ENCODE data around the gene STBD1.
A peak's percentile ranks its signal among the peaks of the same experiment; 100 is the strongest.

STBD1 gene

DNA sequence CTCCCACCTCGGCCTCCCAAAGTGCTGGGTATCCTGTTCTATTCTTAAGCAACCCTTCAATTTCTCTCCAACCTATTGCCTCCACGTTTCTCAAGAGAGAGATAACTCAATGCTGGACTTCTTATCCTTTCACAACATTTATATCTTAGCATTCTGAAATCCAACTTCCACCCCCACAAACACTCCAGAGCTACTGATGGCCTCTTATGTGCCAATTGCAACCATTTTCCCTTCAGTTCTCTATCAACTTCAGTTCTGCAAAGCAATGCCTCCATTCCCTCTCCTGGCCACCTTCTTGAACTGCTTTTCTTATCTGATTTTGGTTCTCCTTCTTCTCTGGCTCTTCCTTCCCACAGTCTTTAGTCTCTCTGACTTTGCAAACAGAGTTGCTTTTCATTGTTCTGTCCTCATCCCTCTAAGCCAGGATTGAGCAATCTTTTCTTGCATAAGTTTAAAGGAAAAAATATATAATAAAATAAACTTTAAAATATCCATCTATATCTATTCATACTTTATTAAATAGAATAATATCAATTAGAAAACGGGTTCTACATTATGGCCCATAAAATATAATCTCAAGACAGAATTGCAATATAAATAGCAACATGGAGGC is 3.6 kb upstream of the STBD1 start:
- no peak overlapping the region for H3K4me3 ChIP-seq (ENCODE audit: low read depth in 1 of 5, low read length in 5 of 5)
- H3K9me3 ChIP-seq (ENCODE audit: control insufficient read depth in 5 of 5, low read length in 5 of 5), result peaks cover 0 to 5% (median 2%) of the 10 kb centered on the region in 5 donors
- no peaks in the 10 kb centered on the region for H3K36me3 ChIP-seq (ENCODE audit: control insufficient read depth in 5 of 5, insufficient read depth in 5 of 5, low read length in 5 of 5)
- no peak overlapping the region for H3K27ac ChIP-seq (ENCODE audit: low read depth, low read length)
- no peak overlapping the region for H3K9ac ChIP-seq (ENCODE audit: low read length in 5 of 5)
- peaks cover 0 to 44% (median 36%) of the 10 kb centered on the region in 5 donors for H3K4me1 ChIP-seq (ENCODE audit: control insufficient read depth in 5 of 5, insufficient read depth in 5 of 5, low read length in 5 of 5)
- no peaks in the 10 kb centered on the region for H3K27me3 ChIP-seq (ENCODE audit: control insufficient read depth in 5 of 5, insufficient read depth in 4 of 5, low read length in 5 of 5)

DNA sequence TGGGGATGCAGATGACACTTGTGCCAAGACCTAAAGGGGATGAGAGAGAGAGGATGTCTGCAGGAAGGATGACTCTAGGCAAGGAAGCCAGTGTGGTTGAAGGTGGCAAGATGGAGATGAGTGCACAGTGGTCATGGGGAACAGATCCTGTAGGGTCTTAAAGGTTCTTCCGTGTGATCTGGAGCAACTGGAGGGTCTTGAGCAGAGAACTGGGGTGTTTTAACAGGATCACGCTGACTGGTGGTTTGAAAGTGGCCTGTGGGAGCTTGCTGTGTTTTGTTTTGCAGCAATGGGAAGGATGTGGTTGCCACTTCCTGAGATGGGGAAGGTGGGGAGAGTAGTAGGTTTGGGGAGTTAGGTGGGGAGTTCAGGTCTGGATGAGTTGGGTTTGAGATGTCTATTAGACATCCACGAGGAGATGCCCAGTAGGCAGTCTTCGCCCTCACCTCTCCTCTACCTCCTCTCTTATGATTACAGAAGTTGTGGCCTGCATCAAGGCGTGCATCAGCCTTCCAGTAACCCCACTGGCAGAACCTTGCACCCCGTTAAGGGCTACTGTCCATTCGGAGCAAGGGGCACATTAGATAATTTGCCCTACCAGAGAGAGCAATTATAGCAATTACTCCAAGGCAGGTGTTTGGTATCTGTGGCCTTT is 1.4 kb upstream of the STBD1 start:
- H3K36me3 ChIP-seq (ENCODE audit: control insufficient read depth in 5 of 5, insufficient read depth in 5 of 5, low read length in 5 of 5), result peaks cover 3 to 10% (median 6%) of the 10 kb centered on the region in 5 donors
- H3K4me1 ChIP-seq (ENCODE audit: control insufficient read depth in 5 of 5, insufficient read depth in 5 of 5, low read length in 5 of 5), result peaks cover 2 to 66% (median 51%) of the 10 kb centered on the region in 5 donors
- H3K27ac ChIP-seq (ENCODE audit: low read depth, low read length), result peak overlapping the region; percentile 90
- no peaks in the 10 kb centered on the region for H3K27me3 ChIP-seq (ENCODE audit: control insufficient read depth in 5 of 5, insufficient read depth in 4 of 5, low read length in 5 of 5)
- H3K9me3 ChIP-seq (ENCODE audit: control insufficient read depth in 5 of 5, low read length in 5 of 5), result no peaks in the 10 kb centered on the region
- H3K4me3 ChIP-seq (ENCODE audit: low read depth in 1 of 5, low read length in 5 of 5), result peak overlapping the region; percentile 79 to 93 (median 84)
- H3K9ac ChIP-seq (ENCODE audit: low read length in 5 of 5), result peak overlapping the region in 1 of 5 donors; percentile 89

DNA sequence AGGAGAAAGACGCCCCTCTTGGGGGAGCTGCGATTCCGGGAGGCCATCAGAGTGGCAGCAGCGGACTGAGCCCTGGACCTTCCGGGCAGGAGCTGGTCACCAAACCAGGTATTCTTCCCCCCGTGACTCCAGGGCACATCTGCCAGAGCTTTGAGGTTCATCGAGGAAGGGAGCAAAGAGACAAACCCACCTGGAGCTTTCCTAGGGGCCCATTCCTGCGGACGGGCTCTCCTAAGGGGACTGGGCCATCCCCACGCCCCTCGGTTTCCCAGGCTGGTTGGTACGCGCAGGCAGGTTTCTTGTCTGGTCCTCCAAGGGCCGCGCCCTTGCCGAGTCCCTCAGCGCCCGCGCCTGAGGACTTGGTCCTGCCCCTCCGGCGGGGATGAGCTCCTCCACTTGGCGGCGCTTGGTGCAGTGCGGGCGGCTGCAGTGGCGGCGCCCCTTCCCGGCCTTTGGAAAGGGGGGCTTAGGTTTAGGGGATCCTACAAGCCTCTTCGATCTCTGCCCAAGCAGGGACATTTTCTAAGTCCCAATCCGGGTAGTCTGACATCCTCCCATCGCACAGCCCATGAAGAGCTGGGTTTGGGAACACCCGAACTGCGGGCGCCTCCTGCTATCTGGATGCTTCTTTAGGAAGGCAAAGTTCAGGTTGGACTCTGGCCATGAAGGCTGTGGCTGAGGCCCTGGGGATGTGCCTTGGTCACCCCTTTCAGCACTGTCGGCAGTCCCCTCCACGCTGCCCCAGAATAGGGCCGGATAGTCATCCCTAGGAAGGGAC is 538 bp downstream of the STBD1 start:
- H3K36me3 ChIP-seq (ENCODE audit: control insufficient read depth in 5 of 5, insufficient read depth in 5 of 5, low read length in 5 of 5), result peaks cover 4 to 16% (median 10%) of the 10 kb centered on the region in 5 donors
- peak overlapping the region; percentile 83 to 91 (median 87) for H3K9ac ChIP-seq (ENCODE audit: low read length in 5 of 5)
- no peaks in the 10 kb centered on the region for H3K27me3 ChIP-seq (ENCODE audit: control insufficient read depth in 5 of 5, insufficient read depth in 4 of 5, low read length in 5 of 5)
- peak overlapping the region; percentile 79 to 93 (median 90) for H3K4me3 ChIP-seq (ENCODE audit: low read depth in 1 of 5, low read length in 5 of 5)
- H3K4me1 ChIP-seq (ENCODE audit: control insufficient read depth in 5 of 5, insufficient read depth in 5 of 5, low read length in 5 of 5), result peaks cover 2 to 82% (median 49%) of the 10 kb centered on the region in 5 donors
- peak overlapping the region; percentile 90 for H3K27ac ChIP-seq (ENCODE audit: low read depth, low read length)
- H3K9me3 ChIP-seq (ENCODE audit: control insufficient read depth in 5 of 5, low read length in 5 of 5), result no peaks in the 10 kb centered on the region

DNA sequence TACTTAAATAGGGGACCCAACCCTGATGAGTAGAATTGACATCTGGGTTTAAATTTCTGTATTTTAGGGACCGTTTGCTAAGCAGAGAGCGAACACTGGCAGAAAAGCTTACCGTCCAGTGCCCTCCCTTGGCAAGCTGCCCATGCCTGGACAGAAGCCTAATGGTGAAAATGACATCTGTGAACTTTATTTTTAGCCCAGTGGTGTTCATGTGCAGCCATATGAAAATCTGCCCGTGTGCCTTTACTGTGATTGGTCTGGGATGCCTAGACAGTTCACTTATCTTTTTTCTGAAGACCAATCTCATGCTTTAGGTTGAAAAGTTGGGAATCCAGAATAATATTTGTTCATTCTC is 1.1 kb downstream of the STBD1 start:
- no peaks in the 10 kb centered on the region for H3K27me3 ChIP-seq (ENCODE audit: control insufficient read depth in 5 of 5, insufficient read depth in 4 of 5, low read length in 5 of 5)
- H3K9me3 ChIP-seq (ENCODE audit: control insufficient read depth in 5 of 5, low read length in 5 of 5), result no peaks in the 10 kb centered on the region
- peaks cover 2 to 79% (median 49%) of the 10 kb centered on the region in 5 donors for H3K4me1 ChIP-seq (ENCODE audit: control insufficient read depth in 5 of 5, insufficient read depth in 5 of 5, low read length in 5 of 5)
- H3K27ac ChIP-seq (ENCODE audit: low read depth, low read length), result peak overlapping the region; percentile 90
- peak overlapping the region in 4 of 5 donors; percentile 19 to 89 (median 73) for H3K9ac ChIP-seq (ENCODE audit: low read length in 5 of 5)
- peaks cover 4 to 16% (median 10%) of the 10 kb centered on the region in 5 donors for H3K36me3 ChIP-seq (ENCODE audit: control insufficient read depth in 5 of 5, insufficient read depth in 5 of 5, low read length in 5 of 5)
- peak overlapping the region; percentile 79 to 93 (median 83) for H3K4me3 ChIP-seq (ENCODE audit: low read depth in 1 of 5, low read length in 5 of 5)

DNA sequence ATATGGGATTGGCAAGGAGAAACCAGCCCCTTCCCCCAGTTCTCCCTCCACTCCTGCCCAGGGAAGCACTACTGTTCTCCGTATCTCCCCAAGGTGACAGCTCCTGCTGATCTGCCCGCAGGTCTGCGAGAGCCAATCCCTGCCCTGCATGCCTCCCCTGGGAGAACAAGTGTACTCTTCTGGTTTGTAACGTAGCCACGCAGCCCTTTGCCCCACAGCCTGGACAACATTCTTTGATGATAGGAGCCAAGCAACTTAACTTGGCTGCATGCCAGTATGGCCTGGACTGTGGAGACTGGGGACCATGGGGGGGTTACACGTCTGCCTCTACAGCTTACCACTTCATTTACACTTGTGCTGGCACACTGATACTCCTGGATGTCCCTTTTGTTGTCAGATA is 2.0 kb downstream of the STBD1 start:
- H3K9ac ChIP-seq (ENCODE audit: low read length in 5 of 5), result peak overlapping the region in 3 of 5 donors; percentile 13 to 89 (median 87)
- H3K9me3 ChIP-seq (ENCODE audit: control insufficient read depth in 5 of 5, low read length in 5 of 5), result no peaks in the 10 kb centered on the region
- H3K4me1 ChIP-seq (ENCODE audit: control insufficient read depth in 5 of 5, insufficient read depth in 5 of 5, low read length in 5 of 5), result peaks cover 2 to 72% (median 45%) of the 10 kb centered on the region in 5 donors
- peak overlapping the region; percentile 29 to 93 (median 83) for H3K4me3 ChIP-seq (ENCODE audit: low read depth in 1 of 5, low read length in 5 of 5)
- peak overlapping the region; percentile 90 for H3K27ac ChIP-seq (ENCODE audit: low read depth, low read length)
- H3K36me3 ChIP-seq (ENCODE audit: control insufficient read depth in 5 of 5, insufficient read depth in 5 of 5, low read length in 5 of 5), result peaks cover 4 to 16% (median 10%) of the 10 kb centered on the region in 5 donors
- no peaks in the 10 kb centered on the region for H3K27me3 ChIP-seq (ENCODE audit: control insufficient read depth in 5 of 5, insufficient read depth in 4 of 5, low read length in 5 of 5)

DNA sequence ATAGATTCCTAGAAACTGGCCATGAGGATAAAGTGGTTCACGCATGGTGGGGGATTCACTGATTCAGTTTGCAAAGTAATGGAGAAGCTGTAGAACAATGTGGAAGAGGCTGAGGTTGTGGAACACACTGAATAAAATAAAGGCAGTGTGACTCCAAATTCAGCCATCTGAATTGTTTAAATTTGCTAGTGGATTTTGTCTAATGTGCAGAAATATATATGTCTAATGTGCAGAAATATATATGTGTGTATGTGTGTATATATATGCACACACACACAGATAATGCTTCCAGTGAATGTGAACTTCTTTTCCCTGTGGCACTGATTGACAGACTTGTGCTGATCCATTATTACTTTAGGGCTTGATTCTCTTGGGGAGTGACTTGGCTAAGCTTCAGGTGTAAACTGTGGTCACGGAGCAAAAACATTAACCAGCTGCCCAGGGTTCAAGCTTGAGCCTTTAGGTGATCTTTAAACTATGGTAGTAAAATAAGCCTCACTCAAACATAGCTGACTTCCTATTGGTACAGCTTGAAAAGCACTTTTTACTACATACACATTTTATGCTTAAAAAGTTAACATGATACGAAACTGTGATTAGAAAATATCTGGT is 3.5 kb downstream of the STBD1 start:
- peak overlapping the region in 1 of 5 donors; percentile 32 for H3K9ac ChIP-seq (ENCODE audit: low read length in 5 of 5)
- H3K9me3 ChIP-seq (ENCODE audit: control insufficient read depth in 5 of 5, low read length in 5 of 5), result no peaks in the 10 kb centered on the region
- H3K36me3 ChIP-seq (ENCODE audit: control insufficient read depth in 5 of 5, insufficient read depth in 5 of 5, low read length in 5 of 5), result peaks cover 4 to 16% (median 10%) of the 10 kb centered on the region in 5 donors
- H3K4me1 ChIP-seq (ENCODE audit: control insufficient read depth in 5 of 5, insufficient read depth in 5 of 5, low read length in 5 of 5), result peaks cover 2 to 62% (median 41%) of the 10 kb centered on the region in 5 donors
- no peaks in the 10 kb centered on the region for H3K27me3 ChIP-seq (ENCODE audit: control insufficient read depth in 5 of 5, insufficient read depth in 4 of 5, low read length in 5 of 5)
- peak overlapping the region; percentile 28 for H3K27ac ChIP-seq (ENCODE audit: low read depth, low read length)
- no peak overlapping the region for H3K4me3 ChIP-seq (ENCODE audit: low read depth in 1 of 5, low read length in 5 of 5)

DNA sequence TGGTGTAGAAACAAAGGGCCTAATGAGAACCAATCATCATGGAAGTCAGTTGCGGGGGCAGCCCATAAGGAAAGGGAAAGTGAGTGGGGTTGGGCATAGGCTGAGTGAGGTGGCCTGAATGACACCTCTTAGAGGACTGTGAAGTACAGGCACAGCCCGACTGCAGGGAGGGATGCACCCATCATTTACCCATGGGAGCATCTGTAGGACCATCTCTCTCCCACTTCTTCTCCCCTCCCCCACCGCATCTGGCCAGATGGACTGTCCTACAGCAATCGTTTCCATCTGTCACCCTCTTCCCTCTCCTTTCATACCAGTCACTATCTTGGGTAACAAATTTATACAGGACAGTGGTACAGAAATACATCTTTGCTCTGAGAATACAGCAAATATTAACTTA is 4.2 kb downstream of the STBD1 start:
- H3K27me3 ChIP-seq (ENCODE audit: control insufficient read depth in 5 of 5, insufficient read depth in 4 of 5, low read length in 5 of 5), result no peaks in the 10 kb centered on the region
- H3K27ac ChIP-seq (ENCODE audit: low read depth, low read length), result peak overlapping the region; percentile 28
- peaks cover 2 to 55% (median 35%) of the 10 kb centered on the region in 5 donors for H3K4me1 ChIP-seq (ENCODE audit: control insufficient read depth in 5 of 5, insufficient read depth in 5 of 5, low read length in 5 of 5)
- H3K9me3 ChIP-seq (ENCODE audit: control insufficient read depth in 5 of 5, low read length in 5 of 5), result peaks cover 0 to 1% (median 0%) of the 10 kb centered on the region in 5 donors
- peaks cover 4 to 16% (median 10%) of the 10 kb centered on the region in 5 donors for H3K36me3 ChIP-seq (ENCODE audit: control insufficient read depth in 5 of 5, insufficient read depth in 5 of 5, low read length in 5 of 5)
- H3K4me3 ChIP-seq (ENCODE audit: low read depth in 1 of 5, low read length in 5 of 5), result no peak overlapping the region
- H3K9ac ChIP-seq (ENCODE audit: low read length in 5 of 5), result no peak overlapping the region

DNA sequence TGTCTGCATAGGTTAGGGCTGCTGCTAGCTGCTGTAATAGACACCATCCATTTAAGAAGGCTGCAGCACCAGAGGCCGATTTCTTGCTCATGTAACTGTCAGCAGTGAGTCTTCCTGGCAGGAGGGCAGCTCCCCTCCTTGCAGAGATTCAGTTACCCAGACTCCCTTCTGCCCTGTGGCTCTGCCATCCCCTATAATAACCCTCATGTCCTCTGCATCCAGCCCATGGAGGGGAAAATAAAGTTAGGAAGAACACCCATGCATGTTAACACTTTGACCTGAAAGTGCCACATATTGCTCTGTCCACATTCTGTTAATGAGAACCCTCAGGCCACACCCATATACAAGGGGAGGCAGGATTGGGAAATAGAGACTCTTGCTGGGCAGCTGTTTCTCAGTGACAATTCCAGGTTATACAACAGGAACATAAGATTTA is 5.4 kb downstream of the STBD1 start:
- Histone ChIP-seq H3K36me3 (ENCODE audit: control insufficient read depth in 5 of 5, insufficient read depth in 5 of 5, low read length in 5 of 5) (peaks cover 4 to 16% (median 10%) of the 10 kb centered on the region in 5 donors), H3K9me3 (ENCODE audit: control insufficient read depth in 5 of 5, low read length in 5 of 5) (peaks cover 0 to 2% (median 0%) of the 10 kb centered on the region in 5 donors), H3K4me3 (ENCODE audit: low read depth in 1 of 5, low read length in 5 of 5) (no peak overlapping the region), H3K27me3 (ENCODE audit: control insufficient read depth in 5 of 5, insufficient read depth in 4 of 5, low read length in 5 of 5) (no peaks in the 10 kb centered on the region), H3K27ac (ENCODE audit: low read depth, low read length) (peak overlapping the region; percentile 52), H3K4me1 (ENCODE audit: control insufficient read depth in 5 of 5, insufficient read depth in 5 of 5, low read length in 5 of 5) (peaks cover 2 to 51% (median 27%) of the 10 kb centered on the region in 5 donors), H3K9ac (ENCODE audit: low read length in 5 of 5) (no peak overlapping the region)

DNA sequence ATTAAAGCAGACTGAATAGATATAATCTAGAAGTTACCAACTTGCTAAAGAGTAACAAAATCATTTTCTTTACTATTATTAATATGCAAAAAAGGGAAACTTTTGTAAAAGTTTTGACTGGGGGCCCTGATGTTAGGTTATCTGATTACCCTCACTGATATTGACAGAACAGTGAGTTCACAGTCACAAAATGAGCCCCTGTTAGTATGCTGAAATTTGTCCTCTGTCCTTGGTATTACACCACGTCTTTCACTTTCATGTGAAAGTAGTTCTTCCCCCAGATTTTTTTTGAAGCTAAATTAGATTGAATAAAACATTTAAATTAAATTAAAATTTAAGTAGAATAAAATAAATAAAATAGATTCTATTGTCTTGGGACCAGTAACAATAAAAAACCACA is 5.9 kb downstream of the STBD1 start:
- Histone ChIP-seq H3K4me3 (ENCODE audit: low read depth in 1 of 5, low read length in 5 of 5) (no peak overlapping the region), H3K9ac (ENCODE audit: low read length in 5 of 5) (peak overlapping the region in 1 of 5 donors; percentile 33), H3K36me3 (ENCODE audit: control insufficient read depth in 5 of 5, insufficient read depth in 5 of 5, low read length in 5 of 5) (peaks cover 4 to 16% (median 10%) of the 10 kb centered on the region in 5 donors), H3K4me1 (ENCODE audit: control insufficient read depth in 5 of 5, insufficient read depth in 5 of 5, low read length in 5 of 5) (peaks cover 2 to 46% (median 21%) of the 10 kb centered on the region in 5 donors), H3K9me3 (ENCODE audit: control insufficient read depth in 5 of 5, low read length in 5 of 5) (peaks cover 0 to 4% (median 2%) of the 10 kb centered on the region in 5 donors), H3K27ac (ENCODE audit: low read depth, low read length) (peak overlapping the region; percentile 52), H3K27me3 (ENCODE audit: control insufficient read depth in 5 of 5, insufficient read depth in 4 of 5, low read length in 5 of 5) (no peaks in the 10 kb centered on the region)

Data from subcutaneous abdominal adipose tissue (tissue), 5 donors.